Thyroid gland (tissue), 4 donors: ENCODE measurements around the gene OR52B6.

Source experiments
- CTCF ChIP-seq, 6 experiments: fragments of 200-600 bp in 3 of 6; fragments of 450-650 bp in 3 of 6; sonication (generic) in 3 of 6; IDR thresholded peaks; one replicate each; pipeline ENCODE4 v1.5.1; 2016 to 2019; ENCODE audit warnings: antibody characterized with exemption in 6 of 6, mild to moderate bottlenecking in 2 of 6, inconsistent platforms in 1 of 6, moderate library complexity in 1 of 6
- POLR2A ChIP-seq, 2 donors: fragments of 450-650 bp; IDR thresholded peaks; one replicate each; pipeline ENCODE4 v1.6.1; 2017; ENCODE audit warnings: antibody characterized with exemption in 2 of 2, mild to moderate bottlenecking in 2 of 2, moderate library complexity in 1 of 2

GRCh38 chr11:5548440-5548839, 32.2 kb upstream of the OR52B6 start, which contains the start of gene OR52H1:
- TF ChIP-seq POLR2A (IDR thresholded peaks at IDR 0.05) (no peak), CTCF (IDR thresholded peaks at IDR 0.05) (no peak)
